CD14-positive monocyte (primary cell): Measurements from ENCODE around the gene ZDHHC14. TPM values are rescaled to one million over a fixed set of nuclear protein-coding genes. Genes with fewer than 3 reads are reported as not detected.

Experiments
- DNase-seq, 3 donors: peaks; one replicate each; pipeline ENCODE4 v3.0.0-alpha.2; 2011 to 2022
- H2AFZ ChIP-seq: 2 replicates; pipeline ENCODE4 v1.6.0; 2012; ENCODE audit warnings: mild to moderate bottlenecking, low read depth, low read length, inconsistent platforms; ENCODE audit not compliant: insufficient read depth, poor library complexity, severe bottlenecking
- H3K27ac ChIP-seq, 2 donors: 1 replicate in 1 of 2; 2 replicates in 1 of 2; pipeline ENCODE4 v1.5.1; 2012 to 2013; ENCODE audit warnings: low read length in 2 of 2, control low read depth in 1 of 2, inconsistent platforms in 1 of 2, low read depth in 1 of 2, mild to moderate bottlenecking in 1 of 2
- H3K27me3 ChIP-seq, 2 donors: one replicate each; pipeline versions ENCODE4 v1.6.0 to v1.6.1; 2011 to 2013; ENCODE audit warnings: low read length in 2 of 2; ENCODE audit not compliant: control insufficient read depth in 2 of 2, insufficient read depth in 2 of 2
- H3K36me3 ChIP-seq, 2 donors: replicated peaks in 1 of 2; 1 replicate in 1 of 2; 2 replicates in 1 of 2; pipeline versions ENCODE4 v1.5.1 to v1.6.1; 2012 to 2013; ENCODE audit warnings: low read length in 2 of 2, control low read depth in 1 of 2, inconsistent platforms in 1 of 2, mild to moderate bottlenecking in 1 of 2; ENCODE audit not compliant: insufficient read depth in 2 of 2, control insufficient read depth in 1 of 2
- H3K4me1 ChIP-seq, 2 donors: 1 replicate in 1 of 2; 2 replicates in 1 of 2; pipeline versions ENCODE4 v1.5.1 to v1.6.1; 2012 to 2013; ENCODE audit warnings: low read length in 2 of 2, control low read depth in 1 of 2, inconsistent platforms in 1 of 2, mild to moderate bottlenecking in 1 of 2, moderate library complexity in 1 of 2; ENCODE audit not compliant: insufficient read depth in 2 of 2, control insufficient read depth in 1 of 2
- H3K4me2 ChIP-seq: replicated peaks from 2 replicates; pipeline ENCODE3; 2012; ENCODE audit warnings: low read length, moderate library complexity, mild to moderate bottlenecking; ENCODE audit not compliant: poor library complexity, severe bottlenecking; ENCODE audit errors: extremely low read depth
- H3K4me3 ChIP-seq, 3 experiments: fragments of 200-600 bp in 1 of 3; sonication (generic) in 1 of 3; replicated peaks in 1 of 3; 1 replicate in 2 of 3; 2 replicates in 1 of 3; pipeline ENCODE4 v1.5.1; 2011 to 2013; ENCODE audit warnings: low read length in 3 of 3, mild to moderate bottlenecking in 3 of 3, control low read depth in 2 of 3, low read depth in 2 of 3, inconsistent platforms in 1 of 3, moderate library complexity in 1 of 3
- H3K79me2 ChIP-seq: 2 replicates; pipeline ENCODE4 v1.6.0; 2012; ENCODE audit warnings: mild to moderate bottlenecking, control low read depth, inconsistent platforms, low read length, moderate library complexity; ENCODE audit not compliant: insufficient read depth
- H3K9ac ChIP-seq: 2 replicates; pipeline ENCODE4 v1.6.0; 2017; ENCODE audit warnings: low read length, mild to moderate bottlenecking; ENCODE audit not compliant: insufficient read depth, poor library complexity, severe bottlenecking
- H3K9me3 ChIP-seq, 2 donors: replicated peaks in 1 of 2; 1 replicate in 1 of 2; 2 replicates in 1 of 2; pipeline versions ENCODE4 v1.5.1 to v1.6.1; 2012 to 2013; ENCODE audit warnings: low read length in 2 of 2, control low read depth in 1 of 2; ENCODE audit not compliant: control insufficient read depth in 1 of 2, insufficient read depth in 1 of 2
- H4K20me1 ChIP-seq: 2 replicates; pipeline ENCODE4 v1.6.0; 2012; ENCODE audit warnings: mild to moderate bottlenecking, low read length, control low read depth, moderate library complexity; ENCODE audit not compliant: insufficient read depth
- H3K27ac Mint-ChIP-seq, 7 donors: one replicate each; pipeline ENCODE4 v1.8.0; 2020; ENCODE audit warnings: mild to moderate bottlenecking in 7 of 7, mixed read lengths in 7 of 7, moderate library complexity in 6 of 7, inconsistent platforms in 2 of 7
- H3K27me3 Mint-ChIP-seq, 3 donors: one replicate each; pipeline ENCODE4 v1.8.0; 2021 to 2022; ENCODE audit warnings: low read depth in 3 of 3, mild to moderate bottlenecking in 3 of 3, mixed read lengths in 3 of 3, moderate library complexity in 3 of 3, inconsistent platforms in 1 of 3
- H3K36me3 Mint-ChIP-seq, 2 donors: one replicate each; pipeline ENCODE4 v1.8.0; 2020; ENCODE audit warnings: mixed read lengths in 2 of 2, inconsistent platforms in 1 of 2, mild to moderate bottlenecking in 1 of 2
- H3K4me1 Mint-ChIP-seq: one replicate; pipeline ENCODE4 v1.8.0; 2020; ENCODE audit warnings: mild to moderate bottlenecking, mixed read lengths
- H3K4me3 Mint-ChIP-seq, 2 donors: one replicate each; pipeline ENCODE4 v1.8.0; 2020; ENCODE audit warnings: mild to moderate bottlenecking in 2 of 2, mixed read lengths in 2 of 2, moderate library complexity in 1 of 2
- H3K9me3 Mint-ChIP-seq, 7 donors: one replicate each; pipeline ENCODE4 v1.8.0; 2020 to 2022; ENCODE audit warnings: mixed read lengths in 7 of 7, mild to moderate bottlenecking in 6 of 7, moderate library complexity in 6 of 7, inconsistent platforms in 2 of 7
- WGBS: methylation state at CpG from one replicate; pipeline ENCODE4 v1.1.5; 2013; ENCODE audit warnings: missing lambda C conversion rate; ENCODE audit not compliant: insufficient coverage; 5-methylcytosine and 5-hydroxymethylcytosine counted together
- intact Hi-C, 2 donors: fragments of 100-400 bp; cut with micrococcal nuclease; formaldehyde crosslinking; loops; one replicate each; pipeline versions ENCODE4 v1.15.0 to v1.15.1; 2023
- polyA plus RNA-seq, 3 donors: library from polyadenylated mRNA; depleted of rRNA in 1 of 3; unstranded in 2 of 3; stranded (reverse) in 1 of 3; fragments of 300-500 nt in 2 of 3; fragments of >200 nt in 1 of 3; fragmentation: Illumina TruSeq in 2 of 3; gene quantifications; 1 replicate in 2 of 3; 2 replicates in 1 of 3; pipeline ENCODE4 v1.2.3, GENCODE V29; 2012 to 2021
- TF ChIP-seq, protein P1 (sequence below): fragments of 200-600 bp; IDR thresholded peaks from one replicate; pipeline ENCODE4 v1.8.0; 2022; ENCODE audit warnings: antibody characterized with exemption, mild to moderate bottlenecking

The ZDHHC14 gene
- polyA plus RNA-seq, 3 donors = 0.30 to 1.7 (median 0.93) TPM

DNA sequence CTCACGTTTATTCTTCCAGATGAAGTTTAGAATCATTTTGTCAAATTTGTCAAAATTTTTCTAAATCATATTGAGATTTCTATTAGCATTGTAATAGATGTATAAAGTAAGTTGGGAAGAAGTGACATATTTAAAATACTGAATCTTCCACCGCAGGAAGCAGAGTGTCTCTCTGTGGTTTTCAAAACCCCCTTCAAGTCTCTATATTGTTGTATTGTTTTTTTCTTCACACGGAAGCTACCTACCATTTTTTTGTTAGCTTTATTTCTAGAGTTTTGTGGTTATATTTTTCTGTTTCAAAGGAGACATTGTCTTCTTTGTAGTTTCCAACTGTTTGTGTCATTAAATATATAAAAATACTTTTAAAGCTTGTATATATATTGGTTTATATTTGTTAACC is 188.6 kb downstream of the ZDHHC14 start:
- peaks cover 0 to 7% (median 0%) of the 10 kb centered on the region in 7 donors for H3K9me3 Mint-ChIP-seq
- intact Hi-C loops = no loop called here
- Histone ChIP-seq H3K79me2 (no peaks in the 10 kb centered on the region), H3K27me3 (no peaks in the 10 kb centered on the region), H2AFZ (no peak overlapping the region), H3K4me2 (no peak overlapping the region), H3K4me1 (no peaks in the 10 kb centered on the region), H3K9ac (no peak overlapping the region), H3K9me3 (no peaks in the 10 kb centered on the region), H3K4me3 (no peak overlapping the region), H4K20me1 (no peaks in the 10 kb centered on the region), H3K27ac (no peak overlapping the region), H3K36me3 (no peaks in the 10 kb centered on the region)
- peaks cover 0 to 3% (median 0%) of the 10 kb centered on the region in 3 donors for H3K27me3 Mint-ChIP-seq
- DNase-seq = no peak
- no CpG with 5 or more reads among the region's 3 CpGs for WGBS
- H3K4me1 Mint-ChIP-seq = no peaks in the 10 kb centered on the region
- no peak overlapping the region for H3K4me3 Mint-ChIP-seq
- no peaks in the 10 kb centered on the region for H3K36me3 Mint-ChIP-seq
- no peak overlapping the region for H3K27ac Mint-ChIP-seq
- TF ChIP-seq, protein P1, sequence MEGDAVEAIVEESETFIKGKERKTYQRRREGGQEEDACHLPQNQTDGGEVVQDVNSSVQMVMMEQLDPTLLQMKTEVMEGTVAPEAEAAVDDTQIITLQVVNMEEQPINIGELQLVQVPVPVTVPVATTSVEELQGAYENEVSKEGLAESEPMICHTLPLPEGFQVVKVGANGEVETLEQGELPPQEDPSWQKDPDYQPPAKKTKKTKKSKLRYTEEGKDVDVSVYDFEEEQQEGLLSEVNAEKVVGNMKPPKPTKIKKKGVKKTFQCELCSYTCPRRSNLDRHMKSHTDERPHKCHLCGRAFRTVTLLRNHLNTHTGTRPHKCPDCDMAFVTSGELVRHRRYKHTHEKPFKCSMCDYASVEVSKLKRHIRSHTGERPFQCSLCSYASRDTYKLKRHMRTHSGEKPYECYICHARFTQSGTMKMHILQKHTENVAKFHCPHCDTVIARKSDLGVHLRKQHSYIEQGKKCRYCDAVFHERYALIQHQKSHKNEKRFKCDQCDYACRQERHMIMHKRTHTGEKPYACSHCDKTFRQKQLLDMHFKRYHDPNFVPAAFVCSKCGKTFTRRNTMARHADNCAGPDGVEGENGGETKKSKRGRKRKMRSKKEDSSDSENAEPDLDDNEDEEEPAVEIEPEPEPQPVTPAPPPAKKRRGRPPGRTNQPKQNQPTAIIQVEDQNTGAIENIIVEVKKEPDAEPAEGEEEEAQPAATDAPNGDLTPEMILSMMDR = no peak

DNA sequence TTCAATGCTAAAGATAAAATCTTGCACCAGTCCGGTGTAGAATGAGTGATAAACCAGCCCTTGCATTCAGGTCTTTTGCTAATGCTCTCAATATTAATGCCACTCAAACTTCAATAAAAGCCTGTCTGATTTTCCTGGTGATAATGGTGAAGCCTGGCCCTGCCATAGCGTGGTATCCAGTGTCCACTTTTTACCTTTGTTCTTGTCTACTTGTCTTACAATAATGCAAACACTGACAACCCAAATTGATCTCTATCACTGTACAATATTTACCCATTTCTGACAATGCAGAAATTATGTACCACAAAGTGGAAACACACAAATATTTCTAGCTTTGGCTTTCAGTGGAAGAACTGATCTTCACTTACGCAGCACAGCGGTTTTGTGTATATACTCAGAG is 189.1 kb downstream of the ZDHHC14 start:
- H3K27me3 ChIP-seq = no peaks in the 10 kb centered on the region
- no peaks in the 10 kb centered on the region for H3K4me1 Mint-ChIP-seq
- H3K4me3 Mint-ChIP-seq = no peak overlapping the region
- H3K9me3 ChIP-seq = no peaks in the 10 kb centered on the region
- H4K20me1 ChIP-seq = no peaks in the 10 kb centered on the region
- no peaks in the 10 kb centered on the region for H3K27me3 Mint-ChIP-seq
- no peak overlapping the region for H3K27ac ChIP-seq
- intact Hi-C loops = no loop called here
- no peaks in the 10 kb centered on the region for H3K79me2 ChIP-seq
- H3K4me2 ChIP-seq = no peak overlapping the region
- no peaks in the 10 kb centered on the region for H3K4me1 ChIP-seq
- no peaks in the 10 kb centered on the region for H3K36me3 ChIP-seq
- H2AFZ ChIP-seq = no peak overlapping the region
- no peak overlapping the region for H3K27ac Mint-ChIP-seq
- H3K36me3 Mint-ChIP-seq = no peaks in the 10 kb centered on the region
- H3K9ac ChIP-seq = no peak overlapping the region
- DNase-seq = no peak
- H3K9me3 Mint-ChIP-seq = peaks cover 0 to 7% (median 0%) of the 10 kb centered on the region in 7 donors
- no peak overlapping the region for H3K4me3 ChIP-seq
- TF ChIP-seq, protein P1 = no peak
- WGBS = 97% methylated on average over 3 of the region's 4 CpGs
